Glutamatergic neuron (in vitro differentiated cells): ENCODE measurements around the gene MXRA8. TPM values are rescaled to one million over a fixed set of nuclear protein-coding genes. Genes with fewer than 3 reads are reported as not detected.

Source experiments
- DNase-seq: peaks from one replicate; pipeline ENCODE4 v3.0.0; 2022
- H3K27ac Mint-ChIP-seq: one replicate; pipeline ENCODE4 v1.8.0; 2020; ENCODE audit warnings: mild to moderate bottlenecking, mixed read lengths, inconsistent platforms; ENCODE audit not compliant: unreplicated experiment
- H3K27me3 Mint-ChIP-seq: one replicate; pipeline ENCODE4 v1.8.0; 2020; ENCODE audit warnings: mild to moderate bottlenecking, moderate library complexity, mixed read lengths, inconsistent platforms; ENCODE audit not compliant: unreplicated experiment
- H3K36me3 Mint-ChIP-seq: one replicate; pipeline ENCODE4 v1.8.0; 2020; ENCODE audit warnings: mild to moderate bottlenecking, mixed read lengths, inconsistent platforms; ENCODE audit not compliant: unreplicated experiment
- H3K4me1 Mint-ChIP-seq: one replicate; pipeline ENCODE4 v1.8.0; 2020; ENCODE audit warnings: mild to moderate bottlenecking, low read depth, mixed read lengths, inconsistent platforms; ENCODE audit not compliant: unreplicated experiment
- H3K4me3 Mint-ChIP-seq: one replicate; pipeline ENCODE4 v1.8.0; 2020; ENCODE audit warnings: mild to moderate bottlenecking, mixed read lengths, inconsistent platforms; ENCODE audit not compliant: unreplicated experiment
- H3K9me3 Mint-ChIP-seq: one replicate; pipeline ENCODE4 v1.8.0; 2020; ENCODE audit warnings: mild to moderate bottlenecking, moderate library complexity, mixed read lengths, inconsistent platforms; ENCODE audit not compliant: unreplicated experiment
- CTCF ChIP-seq: fragments of 200-600 bp; sonication (generic); IDR thresholded peaks from one replicate; pipeline ENCODE4 v1.5.0; 2021; ENCODE audit not compliant: partially characterized antibody, unreplicated experiment
- long read RNA-seq: library from polyadenylated mRNA; unstranded; transcript quantifications from one replicate; pipeline ENCODE4 v2.0.0, GENCODE V29; 2020; ENCODE audit not compliant: unreplicated experiment
- total RNA-seq: library from RNA; stranded (reverse); fragmentation: NEBNext Ultra II Directional; extraction: Animal tissue kit (Norgen Biotek cat#: 25700); gene quantifications from one replicate; pipeline ENCODE4 v1.2.1, GENCODE V29; 2021; ENCODE audit not compliant: unreplicated experiment

MXRA8 gene
- total RNA-seq, result 7.7 TPM
- long read RNA-seq, partial matches to known transcripts, result 1 of 1 reads
- long read RNA-seq, other reads (novel, unspliced or antisense), result 0 of 1 reads

GRCh38 chr1:1358433-1359271, at the start of gene MXRA8:
Gene MXRA8, minus strand, starts transcription at chr1:1358555. Its CDS starts 51 bp downstream, at chr1:1358504.
- TF ChIP-seq CTCF, result no peak
- peak within 1 kb of the TSS; percentile 25 for H3K4me3 Mint-ChIP-seq
- no peaks in the 10 kb centered on the region for H3K36me3 Mint-ChIP-seq
- peaks cover 2% of the 10 kb centered on the region for H3K9me3 Mint-ChIP-seq
- peaks cover 8% of the 10 kb centered on the region for H3K27me3 Mint-ChIP-seq
- peak; percentile 22 for DNase-seq
- no peak within 1 kb of the TSS for H3K27ac Mint-ChIP-seq
- peaks cover 11% of the 10 kb centered on the region for H3K4me1 Mint-ChIP-seq

GRCh38 chr1:1407636-1408318, 49.4 kb upstream of the MXRA8 start:
- peaks cover 18% of the 10 kb centered on the region for H3K4me1 Mint-ChIP-seq
- peak overlapping the region; percentile 88 for H3K4me3 Mint-ChIP-seq
- DNase-seq, result peak; percentile 55
- peaks cover 7% of the 10 kb centered on the region for H3K36me3 Mint-ChIP-seq
- H3K27me3 Mint-ChIP-seq, result peaks cover 12% of the 10 kb centered on the region
- peaks cover 15% of the 10 kb centered on the region for H3K9me3 Mint-ChIP-seq
- no peak for TF ChIP-seq CTCF
- H3K27ac Mint-ChIP-seq, result peak overlapping the region; percentile 64

- Mint-ChIP-seq H3K27me3 (peaks cover 12% of the 10 kb centered on the region), H3K9me3 (peaks cover 15% of the 10 kb centered on the region), H3K36me3 (peaks cover under 1% of the 10 kb centered on the region), H3K4me1 (peaks cover 17% of the 10 kb centered on the region), H3K27ac (peak within 1 kb of the TSS; percentile 72), H3K4me3 (peak within 1 kb of the TSS; percentile 90)
- peak; percentile 94 for DNase-seq
- TF ChIP-seq CTCF, result no peak
Measured at GRCh38 chr1:1406821-1407635, 48.7 kb upstream of the MXRA8 start, which contains the start of gene MRPL20. Gene MRPL20, minus strand, starts transcription at chr1:1407293. Its CDS starts 76 bp downstream, at chr1:1407217.

GRCh38 chr1:1406101-1406820, 47.9 kb upstream of the MXRA8 start:
- no peak for TF ChIP-seq CTCF
- peaks cover 17% of the 10 kb centered on the region for H3K4me1 Mint-ChIP-seq
- no peaks in the 10 kb centered on the region for H3K36me3 Mint-ChIP-seq

More at GRCh38 chr1:1406101-1406820, 47.9 kb upstream of the MXRA8 start:
- Mint-ChIP-seq H3K4me3 (peak overlapping the region; percentile 90), H3K27ac (peak overlapping the region; percentile 68), H3K9me3 (peaks cover 17% of the 10 kb centered on the region), H3K27me3 (peaks cover 12% of the 10 kb centered on the region)
- DNase-seq, result no peak
